DND-41 (cell line): ENCODE measurements around the gene ARNT2.

ENCODE experiments used
- ATAC-seq: fragments of 200-7000 bp; cut with Tn5 transposase; 3 replicates; pipeline ENCODE4 v1.9.1; 2021; ENCODE audit warnings: low read depth; ENCODE audit not compliant: insufficient read depth
- DNase-seq: peaks from one replicate; pipeline ENCODE4 v3.0.0-alpha.2; 2020
- H2AFZ ChIP-seq: 2 replicates; pipeline ENCODE4 v1.6.0; 2012; ENCODE audit warnings: low read depth, low read length
- H3K27ac ChIP-seq: 2 replicates; pipeline ENCODE4 v1.5.1; 2012; ENCODE audit warnings: low read length, inconsistent platforms
- H3K27me3 ChIP-seq: fragments of 200-600 bp; sonication (generic); 2 replicates; pipeline ENCODE4 v1.6.0; 2012; ENCODE audit warnings: low read length, mild to moderate bottlenecking, inconsistent platforms; ENCODE audit not compliant: insufficient read depth, poor library complexity
- H3K36me3 ChIP-seq: 2 replicates; pipeline ENCODE4 v1.5.1; 2012; ENCODE audit warnings: low read length, inconsistent platforms; ENCODE audit not compliant: insufficient read depth
- H3K4me1 ChIP-seq: 2 replicates; pipeline ENCODE4 v1.5.1; 2012; ENCODE audit warnings: mild to moderate bottlenecking, low read length; ENCODE audit not compliant: insufficient read depth
- H3K4me2 ChIP-seq: 2 replicates; pipeline ENCODE4 v1.6.0; 2012; ENCODE audit warnings: mild to moderate bottlenecking, moderate library complexity, low read length, inconsistent platforms; ENCODE audit not compliant: insufficient read depth
- H3K4me3 ChIP-seq, 2 experiments: fragments of 200-600 bp in 1 of 2; shearing (Covaris generic) in 1 of 2; 2 replicates each; pipeline ENCODE4 v1.5.1; 2012 to 2016; ENCODE audit warnings: inconsistent platforms in 2 of 2, low read length in 2 of 2, mild to moderate bottlenecking in 2 of 2, low read depth in 1 of 2, moderate library complexity in 1 of 2
- H3K79me2 ChIP-seq: 2 replicates; pipeline ENCODE4 v1.6.0; 2012; ENCODE audit warnings: low read length, inconsistent platforms; ENCODE audit not compliant: insufficient read depth
- H3K9ac ChIP-seq: 2 replicates; pipeline ENCODE4 v1.6.0; 2012; ENCODE audit warnings: low read depth, mild to moderate bottlenecking, inconsistent platforms, low read length, moderate library complexity
- H3K9me3 ChIP-seq: 2 replicates; pipeline ENCODE4 v1.5.1; 2012; ENCODE audit warnings: low read length, moderate library complexity, mild to moderate bottlenecking, inconsistent platforms; ENCODE audit not compliant: insufficient read depth, severe bottlenecking
- H4K20me1 ChIP-seq: 2 replicates; pipeline ENCODE4 v1.6.0; 2012; ENCODE audit warnings: low read length; ENCODE audit not compliant: insufficient read depth
- EZH2 ChIP-seq: IDR thresholded peaks from 3 replicates; pipeline ENCODE4 v1.6.1; 2012; ENCODE audit warnings: borderline replicate concordance, low read depth, mild to moderate bottlenecking, moderate library complexity, low read length, inconsistent platforms; ENCODE audit not compliant: severe bottlenecking
- TF ChIP-seq, protein P1 (sequence below): IDR thresholded peaks from 2 replicates; pipeline ENCODE4 v1.5.1; 2012; ENCODE audit warnings: borderline replicate concordance, low read length, moderate library complexity, mild to moderate bottlenecking; ENCODE audit not compliant: poor library complexity, severe bottlenecking; ENCODE audit errors: extremely low read depth

Gene ARNT2

DNA sequence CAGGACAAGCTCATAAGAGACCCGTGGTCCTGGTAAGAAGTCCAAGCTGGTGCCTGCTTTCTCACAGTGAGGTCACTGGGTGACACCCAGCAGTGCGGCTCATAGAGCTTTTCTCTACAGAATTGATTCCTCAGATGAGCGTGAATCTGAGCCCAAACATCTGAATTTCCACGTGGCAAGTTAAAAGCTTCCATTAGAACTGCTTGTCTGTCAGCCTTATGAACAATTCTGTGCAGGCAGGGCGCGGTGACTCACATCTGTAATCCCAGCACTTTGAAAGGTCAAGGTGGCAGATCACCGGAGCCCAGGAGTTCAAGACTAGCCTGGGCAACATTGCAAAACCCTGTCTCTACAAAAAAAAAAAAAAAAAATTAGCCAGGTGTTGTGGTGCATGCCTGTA, 177.8 kb downstream of the ARNT2 start:
- Histone ChIP-seq H3K36me3 (no peaks in the 10 kb centered on the region), H3K4me2 (no peak overlapping the region), H2AFZ (no peak overlapping the region), H3K27me3 (peaks cover 4% of the 10 kb centered on the region), H3K9ac (no peak overlapping the region), H3K9me3 (no peaks in the 10 kb centered on the region), H3K27ac (no peak overlapping the region), H4K20me1 (no peaks in the 10 kb centered on the region), H3K79me2 (no peaks in the 10 kb centered on the region), H3K4me3 (no peak overlapping the region), H3K4me1 (no peaks in the 10 kb centered on the region)
- ATAC-seq (no peak), DNase-seq (no peak)
- TF ChIP-seq EZH2, result no peak
- TF ChIP-seq, protein P1, sequence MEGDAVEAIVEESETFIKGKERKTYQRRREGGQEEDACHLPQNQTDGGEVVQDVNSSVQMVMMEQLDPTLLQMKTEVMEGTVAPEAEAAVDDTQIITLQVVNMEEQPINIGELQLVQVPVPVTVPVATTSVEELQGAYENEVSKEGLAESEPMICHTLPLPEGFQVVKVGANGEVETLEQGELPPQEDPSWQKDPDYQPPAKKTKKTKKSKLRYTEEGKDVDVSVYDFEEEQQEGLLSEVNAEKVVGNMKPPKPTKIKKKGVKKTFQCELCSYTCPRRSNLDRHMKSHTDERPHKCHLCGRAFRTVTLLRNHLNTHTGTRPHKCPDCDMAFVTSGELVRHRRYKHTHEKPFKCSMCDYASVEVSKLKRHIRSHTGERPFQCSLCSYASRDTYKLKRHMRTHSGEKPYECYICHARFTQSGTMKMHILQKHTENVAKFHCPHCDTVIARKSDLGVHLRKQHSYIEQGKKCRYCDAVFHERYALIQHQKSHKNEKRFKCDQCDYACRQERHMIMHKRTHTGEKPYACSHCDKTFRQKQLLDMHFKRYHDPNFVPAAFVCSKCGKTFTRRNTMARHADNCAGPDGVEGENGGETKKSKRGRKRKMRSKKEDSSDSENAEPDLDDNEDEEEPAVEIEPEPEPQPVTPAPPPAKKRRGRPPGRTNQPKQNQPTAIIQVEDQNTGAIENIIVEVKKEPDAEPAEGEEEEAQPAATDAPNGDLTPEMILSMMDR, result no peak

- Histone ChIP-seq H2AFZ (no peak overlapping the region), H3K4me2 (no peak overlapping the region), H3K27me3 (peaks cover 4% of the 10 kb centered on the region), H3K4me3 (no peak overlapping the region), H4K20me1 (no peaks in the 10 kb centered on the region), H3K4me1 (no peaks in the 10 kb centered on the region), H3K79me2 (no peaks in the 10 kb centered on the region), H3K36me3 (no peaks in the 10 kb centered on the region), H3K9me3 (no peaks in the 10 kb centered on the region), H3K9ac (no peak overlapping the region), H3K27ac (no peak overlapping the region)
- ATAC-seq (no peak), DNase-seq (no peak)
- TF ChIP-seq, protein P1, result no peak
- TF ChIP-seq EZH2, result no peak
Observed at GRCh38 chr15:80582816-80583423, 178.7 kb downstream of the ARNT2 start.

DNA sequence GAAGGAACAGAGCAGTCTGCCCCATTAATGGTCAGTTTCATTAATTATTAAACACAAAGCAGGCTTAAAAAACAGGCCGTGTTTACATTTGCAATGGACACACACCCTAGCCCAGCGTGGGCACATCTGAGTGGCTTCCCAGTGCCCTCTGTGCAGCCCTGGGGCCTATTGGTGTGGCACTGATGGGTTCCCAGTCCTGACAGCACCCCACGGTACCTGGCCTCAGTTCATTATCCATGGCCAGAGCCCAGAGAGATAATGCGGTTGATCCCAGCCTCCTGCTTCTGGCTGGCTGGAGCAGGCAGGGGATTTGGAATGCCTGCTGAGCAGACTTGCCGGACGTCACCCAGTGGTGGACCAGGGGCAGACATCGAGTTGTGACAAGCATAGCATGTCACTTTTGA, 180.4 kb downstream of the ARNT2 start:
- no peaks in the 10 kb centered on the region for H3K27me3 ChIP-seq
- H3K4me3 ChIP-seq, result no peak overlapping the region
- DNase-seq (no peak), ATAC-seq (no peak)
- no peaks in the 10 kb centered on the region for H3K9me3 ChIP-seq
- H3K4me1 ChIP-seq, result no peaks in the 10 kb centered on the region
- no peak overlapping the region for H2AFZ ChIP-seq
- H3K4me2 ChIP-seq, result no peak overlapping the region
- H3K79me2 ChIP-seq, result no peaks in the 10 kb centered on the region
- H3K36me3 ChIP-seq, result no peaks in the 10 kb centered on the region
- H3K9ac ChIP-seq, result no peak overlapping the region
- TF ChIP-seq, protein P1, result no peak
- TF ChIP-seq EZH2, result no peak
- H3K27ac ChIP-seq, result no peak overlapping the region
- no peaks in the 10 kb centered on the region for H4K20me1 ChIP-seq
